Measurements from ENCODE around the gene PADI1.

Gene PADI1

DNA sequence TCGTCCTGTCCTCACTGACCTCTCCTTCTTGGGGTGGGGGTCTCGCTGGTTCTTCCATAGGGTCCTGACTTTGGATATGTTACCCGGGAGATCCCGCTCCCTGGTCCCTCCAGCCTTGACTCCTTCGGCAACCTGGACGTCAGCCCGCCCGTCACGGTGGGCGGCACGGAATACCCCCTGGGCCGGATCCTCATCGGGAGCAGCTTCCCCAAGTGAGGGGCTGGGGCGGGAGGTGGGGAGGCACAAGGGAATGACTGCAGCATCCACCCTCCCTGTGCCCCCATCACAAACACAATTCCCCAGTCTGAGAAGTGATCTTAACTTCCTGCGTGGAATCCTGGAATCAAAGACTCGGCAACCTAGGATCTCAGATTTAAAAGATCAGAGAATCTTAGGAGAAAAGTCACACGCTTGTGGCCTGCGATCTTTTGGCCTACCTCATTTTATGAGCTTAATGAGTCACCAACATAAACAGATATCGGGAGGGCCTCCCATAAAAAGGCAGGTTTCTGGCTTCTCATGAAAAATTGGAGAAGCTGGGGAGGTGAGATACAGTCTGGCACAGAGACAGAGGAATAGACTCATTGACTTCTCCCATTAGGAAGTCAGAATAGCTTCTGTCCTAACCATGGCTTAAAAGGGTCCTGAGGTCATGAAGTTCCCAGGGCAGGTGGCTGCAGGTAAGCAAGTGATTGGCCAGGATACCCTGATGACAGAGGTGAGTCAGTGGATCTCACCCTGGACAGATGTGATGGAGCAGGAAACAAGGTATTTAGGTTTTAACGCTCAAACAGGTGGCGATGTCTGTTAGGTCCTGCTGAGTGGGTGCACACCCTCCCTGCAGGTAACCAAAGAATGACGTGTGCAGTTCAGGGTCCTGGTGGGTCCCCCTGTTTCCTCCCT lies 28.1 kb downstream of the PADI1 start (continued):
- TF ChIP-seq, protein P1, sequence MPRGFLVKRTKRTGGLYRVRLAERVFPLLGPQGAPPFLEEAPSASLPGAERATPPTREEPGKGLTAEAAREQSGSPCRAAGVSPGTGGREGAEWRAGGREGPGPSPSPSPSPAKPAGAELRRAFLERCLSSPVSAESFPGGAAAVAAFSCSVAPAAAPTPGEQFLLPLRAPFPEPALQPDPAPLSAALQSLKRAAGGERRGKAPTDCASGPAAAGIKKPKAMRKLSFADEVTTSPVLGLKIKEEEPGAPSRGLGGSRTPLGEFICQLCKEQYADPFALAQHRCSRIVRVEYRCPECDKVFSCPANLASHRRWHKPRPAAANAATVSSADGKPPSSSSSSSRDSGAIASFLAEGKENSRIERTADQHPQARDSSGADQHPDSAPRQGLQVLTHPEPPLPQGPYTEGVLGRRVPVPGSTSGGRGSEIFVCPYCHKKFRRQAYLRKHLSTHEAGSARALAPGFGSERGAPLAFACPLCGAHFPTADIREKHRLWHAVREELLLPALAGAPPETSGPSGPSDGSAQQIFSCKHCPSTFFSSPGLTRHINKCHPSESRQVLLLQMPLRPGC (tag by site-specific recombination; IDR thresholded peaks at IDR 0.05), result peak; percentile 63; the same call in 1 of the 2 replicates
- TF ChIP-seq ZNF10 (tag by site-specific recombination; IDR thresholded peaks at IDR 0.05) (peak; percentile 78), ZNF184 (tag by site-specific recombination; IDR thresholded peaks at IDR 0.05) (0 out of 2 replicates have a peak, but pooled peaks have one; percentile 11), TCF7L2 (IDR thresholded peaks at IDR 0.05; ENCODE audit: borderline replicate concordance, low read depth, low read length) (no peak), EGR2 (tag by site-specific recombination; IDR thresholded peaks at IDR 0.05; ENCODE audit: low read depth) (no peak), MYNN (tag by site-specific recombination; IDR thresholded peaks at IDR 0.05; ENCODE audit: borderline replicate concordance) (no peak), SALL2 (tag by site-specific recombination; IDR thresholded peaks at IDR 0.05; ENCODE audit: borderline replicate concordance) (no peak), ZNF404 (tag by site-specific recombination; IDR thresholded peaks at IDR 0.05) (no peak), ZNF174 (tag by site-specific recombination; IDR thresholded peaks at IDR 0.05) (no peak), PRDM1 (tag by site-specific recombination; IDR thresholded peaks at IDR 0.05) (no peak), ZNF426 (tag by site-specific recombination; IDR thresholded peaks at IDR 0.05) (no peak), IKZF3 (tag by site-specific recombination; IDR thresholded peaks at IDR 0.05) (peak; percentile 90), KLF7 (tag by site-specific recombination; IDR thresholded peaks at IDR 0.05; ENCODE audit: borderline replicate concordance) (no peak), ZNF16 (tag by site-specific recombination; IDR thresholded peaks at IDR 0.05; ENCODE audit: low read depth) (no peak), ZNF19 (tag by site-specific recombination; IDR thresholded peaks at IDR 0.05; ENCODE audit: low read depth) (no peak), SCRT2 (tag by site-specific recombination; IDR thresholded peaks at IDR 0.05) (peak; percentile 95), HOXD13 (CRISPR knock-in tag; IDR thresholded peaks at IDR 0.05; ENCODE audit: borderline replicate concordance) (peak; percentile 91), ZNF292 (tag by site-specific recombination; IDR thresholded peaks at IDR 0.05; ENCODE audit: borderline replicate concordance, low read depth) (no peak), ZNF830 (tag by site-specific recombination; IDR thresholded peaks at IDR 0.05; ENCODE audit: low read depth) (no peak), ZSCAN23 (tag by site-specific recombination; IDR thresholded peaks at IDR 0.05) (no peak), MZF1 (tag by site-specific recombination; IDR thresholded peaks at IDR 0.05; ENCODE audit: borderline replicate concordance) (peak; percentile 35; the same call in 1 of the 2 replicates), ZNF777 (tag by site-specific recombination; IDR thresholded peaks at IDR 0.05; ENCODE audit: borderline replicate concordance) (no peak), GLI2 (tag by site-specific recombination; IDR thresholded peaks at IDR 0.05; ENCODE audit: borderline replicate concordance, low read depth) (peak; percentile 10; the same call in 1 of the 2 replicates), ZNF248 (tag by site-specific recombination; IDR thresholded peaks at IDR 0.05) (no peak), RBAK (tag by site-specific recombination; IDR thresholded peaks at IDR 0.05) (0 out of 2 replicates have a peak, but pooled peaks have one; percentile 14), GLI4 (tag by site-specific recombination; IDR thresholded peaks at IDR 0.05) (no peak), ZNF274 (IDR thresholded peaks at IDR 0.05; ENCODE audit: low read length) (no peak), ZNF274 (tag by site-specific recombination; IDR thresholded peaks at IDR 0.05; ENCODE audit: borderline replicate concordance) (no peak), ZNF350 (tag by site-specific recombination; IDR thresholded peaks at IDR 0.05) (no peak), HOXA7 (CRISPR knock-in tag; IDR thresholded peaks at IDR 0.05; ENCODE audit: borderline replicate concordance) (no peak), ZNF302 (tag by site-specific recombination; IDR thresholded peaks at IDR 0.05; ENCODE audit: low read depth) (no peak), ZNF776 (tag by site-specific recombination; IDR thresholded peaks at IDR 0.05; ENCODE audit: borderline replicate concordance) (no peak)
- TF ChIP-seq, protein P2, sequence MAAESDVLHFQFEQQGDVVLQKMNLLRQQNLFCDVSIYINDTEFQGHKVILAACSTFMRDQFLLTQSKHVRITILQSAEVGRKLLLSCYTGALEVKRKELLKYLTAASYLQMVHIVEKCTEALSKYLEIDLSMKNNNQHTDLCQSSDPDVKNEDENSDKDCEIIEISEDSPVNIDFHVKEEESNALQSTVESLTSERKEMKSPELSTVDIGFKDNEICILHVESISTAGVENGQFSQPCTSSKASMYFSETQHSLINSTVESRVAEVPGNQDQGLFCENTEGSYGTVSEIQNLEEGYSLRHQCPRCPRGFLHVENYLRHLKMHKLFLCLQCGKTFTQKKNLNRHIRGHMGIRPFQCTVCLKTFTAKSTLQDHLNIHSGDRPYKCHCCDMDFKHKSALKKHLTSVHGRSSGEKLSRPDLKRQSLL (tag by site-specific recombination; IDR thresholded peaks at IDR 0.05), result no peak
- TF ChIP-seq, protein P3, sequence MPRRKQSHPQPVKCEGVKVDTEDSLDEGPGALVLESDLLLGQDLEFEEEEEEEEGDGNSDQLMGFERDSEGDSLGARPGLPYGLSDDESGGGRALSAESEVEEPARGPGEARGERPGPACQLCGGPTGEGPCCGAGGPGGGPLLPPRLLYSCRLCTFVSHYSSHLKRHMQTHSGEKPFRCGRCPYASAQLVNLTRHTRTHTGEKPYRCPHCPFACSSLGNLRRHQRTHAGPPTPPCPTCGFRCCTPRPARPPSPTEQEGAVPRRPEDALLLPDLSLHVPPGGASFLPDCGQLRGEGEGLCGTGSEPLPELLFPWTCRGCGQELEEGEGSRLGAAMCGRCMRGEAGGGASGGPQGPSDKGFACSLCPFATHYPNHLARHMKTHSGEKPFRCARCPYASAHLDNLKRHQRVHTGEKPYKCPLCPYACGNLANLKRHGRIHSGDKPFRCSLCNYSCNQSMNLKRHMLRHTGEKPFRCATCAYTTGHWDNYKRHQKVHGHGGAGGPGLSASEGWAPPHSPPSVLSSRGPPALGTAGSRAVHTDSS (tag by site-specific recombination; IDR thresholded peaks at IDR 0.05), result no peak
- TF ChIP-seq, protein P4, sequence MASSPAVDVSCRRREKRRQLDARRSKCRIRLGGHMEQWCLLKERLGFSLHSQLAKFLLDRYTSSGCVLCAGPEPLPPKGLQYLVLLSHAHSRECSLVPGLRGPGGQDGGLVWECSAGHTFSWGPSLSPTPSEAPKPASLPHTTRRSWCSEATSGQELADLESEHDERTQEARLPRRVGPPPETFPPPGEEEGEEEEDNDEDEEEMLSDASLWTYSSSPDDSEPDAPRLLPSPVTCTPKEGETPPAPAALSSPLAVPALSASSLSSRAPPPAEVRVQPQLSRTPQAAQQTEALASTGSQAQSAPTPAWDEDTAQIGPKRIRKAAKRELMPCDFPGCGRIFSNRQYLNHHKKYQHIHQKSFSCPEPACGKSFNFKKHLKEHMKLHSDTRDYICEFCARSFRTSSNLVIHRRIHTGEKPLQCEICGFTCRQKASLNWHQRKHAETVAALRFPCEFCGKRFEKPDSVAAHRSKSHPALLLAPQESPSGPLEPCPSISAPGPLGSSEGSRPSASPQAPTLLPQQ (tag by site-specific recombination; IDR thresholded peaks at IDR 0.05), result peak; percentile 72

Data from HEK293 (cell line).